NB4 (cell line): ENCODE results near the gene GPR152.

ENCODE experiments used
- DNase-seq: peaks from one replicate; pipeline ENCODE4 v3.0.0; 2010; ENCODE audit warnings: low read depth
- H3K4me3 ChIP-seq: one replicate; pipeline ENCODE4 v1.5.1; 2011; ENCODE audit warnings: mild to moderate bottlenecking, low read depth, low read length, moderate library complexity
- MYC ChIP-seq: IDR thresholded peaks from 2 replicates; pipeline ENCODE4 v1.6.1; 2011; ENCODE audit warnings: low read depth, low read length
- POLR2A ChIP-seq: IDR thresholded peaks from 2 replicates; pipeline ENCODE4 v1.6.1; 2011; ENCODE audit warnings: mild to moderate bottlenecking; ENCODE audit not compliant: insufficient read length; ENCODE audit errors: extremely low read depth
- TF ChIP-seq, protein P1 (sequence below): IDR thresholded peaks from 2 replicates; pipeline ENCODE4 v1.6.1; 2011; ENCODE audit warnings: low read depth, low read length
- TF ChIP-seq, protein P2 (sequence below): IDR thresholded peaks from one replicate; pipeline ENCODE4 v1.5.1; 2012; ENCODE audit warnings: low read depth, low read length

GPR152 gene

DNA sequence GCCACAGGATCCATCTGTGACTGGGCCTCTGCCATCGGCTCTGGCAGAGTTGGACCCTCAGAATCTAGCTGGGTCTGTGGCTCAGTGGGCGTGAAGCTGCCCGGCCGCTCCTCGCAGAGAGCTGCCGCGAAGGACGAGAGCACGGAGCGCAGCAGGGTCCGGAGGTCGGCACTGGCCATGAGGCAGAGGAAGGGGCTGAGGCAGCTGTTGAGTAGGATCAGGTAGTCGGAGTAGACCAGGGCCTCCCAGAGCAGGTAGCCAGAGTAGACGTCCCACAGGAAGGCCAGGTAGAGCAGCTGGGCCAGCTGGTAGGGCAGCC is 912 bp downstream of the GPR152 start:
- TF ChIP-seq, protein P1, sequence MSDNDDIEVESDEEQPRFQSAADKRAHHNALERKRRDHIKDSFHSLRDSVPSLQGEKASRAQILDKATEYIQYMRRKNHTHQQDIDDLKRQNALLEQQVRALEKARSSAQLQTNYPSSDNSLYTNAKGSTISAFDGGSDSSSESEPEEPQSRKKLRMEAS = no peak
- TF ChIP-seq, protein P2, sequence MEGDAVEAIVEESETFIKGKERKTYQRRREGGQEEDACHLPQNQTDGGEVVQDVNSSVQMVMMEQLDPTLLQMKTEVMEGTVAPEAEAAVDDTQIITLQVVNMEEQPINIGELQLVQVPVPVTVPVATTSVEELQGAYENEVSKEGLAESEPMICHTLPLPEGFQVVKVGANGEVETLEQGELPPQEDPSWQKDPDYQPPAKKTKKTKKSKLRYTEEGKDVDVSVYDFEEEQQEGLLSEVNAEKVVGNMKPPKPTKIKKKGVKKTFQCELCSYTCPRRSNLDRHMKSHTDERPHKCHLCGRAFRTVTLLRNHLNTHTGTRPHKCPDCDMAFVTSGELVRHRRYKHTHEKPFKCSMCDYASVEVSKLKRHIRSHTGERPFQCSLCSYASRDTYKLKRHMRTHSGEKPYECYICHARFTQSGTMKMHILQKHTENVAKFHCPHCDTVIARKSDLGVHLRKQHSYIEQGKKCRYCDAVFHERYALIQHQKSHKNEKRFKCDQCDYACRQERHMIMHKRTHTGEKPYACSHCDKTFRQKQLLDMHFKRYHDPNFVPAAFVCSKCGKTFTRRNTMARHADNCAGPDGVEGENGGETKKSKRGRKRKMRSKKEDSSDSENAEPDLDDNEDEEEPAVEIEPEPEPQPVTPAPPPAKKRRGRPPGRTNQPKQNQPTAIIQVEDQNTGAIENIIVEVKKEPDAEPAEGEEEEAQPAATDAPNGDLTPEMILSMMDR = no peak
- TF ChIP-seq MYC = no peak
- TF ChIP-seq POLR2A = no peak
- no peak for DNase-seq
- H3K4me3 ChIP-seq = no peak overlapping the region

GRCh38 chr11:67450796-67451657 is 1.5 kb downstream of the GPR152 start:
- TF ChIP-seq, protein P1 = no peak
- TF ChIP-seq POLR2A = no peak
- TF ChIP-seq, protein P2 = no peak
- TF ChIP-seq MYC = no peak
- DNase-seq = no peak
- H3K4me3 ChIP-seq = no peak overlapping the region

DNA sequence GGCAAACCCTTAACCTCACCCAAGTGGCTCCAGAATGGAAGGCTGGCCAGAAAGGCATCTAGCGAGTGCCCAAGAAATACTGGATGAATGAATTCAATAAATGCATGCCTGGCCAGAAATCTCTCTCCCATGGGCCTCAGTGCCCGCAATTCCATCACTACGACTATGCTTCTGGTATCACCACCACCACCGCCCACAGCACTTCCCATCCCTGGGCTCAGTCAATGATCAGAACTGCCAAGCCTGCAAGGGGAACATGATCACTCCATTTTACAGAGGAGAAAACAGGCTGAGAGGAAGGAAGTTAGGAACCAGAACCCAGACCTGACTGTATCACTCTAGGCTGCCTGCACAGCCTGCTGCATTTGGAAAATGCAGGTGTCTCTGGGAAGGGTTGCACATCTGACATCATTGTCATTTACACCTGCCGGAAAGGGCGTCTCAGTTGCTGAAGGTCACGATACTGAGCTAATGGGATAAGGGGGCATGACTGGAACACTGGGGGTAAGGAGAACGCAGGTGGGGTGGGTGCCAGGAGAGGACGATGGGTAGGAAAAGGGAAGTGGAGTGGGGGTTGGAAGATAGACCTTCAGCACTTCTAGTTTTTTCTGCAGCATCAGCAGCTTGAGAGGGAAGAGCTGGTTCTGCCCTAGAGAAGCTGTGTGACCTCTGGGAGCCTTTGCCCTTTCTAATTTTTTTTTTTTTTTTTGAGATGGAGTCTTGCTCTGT is 3.2 kb downstream of the GPR152 start:
- peak; percentile 51 for DNase-seq

DNA sequence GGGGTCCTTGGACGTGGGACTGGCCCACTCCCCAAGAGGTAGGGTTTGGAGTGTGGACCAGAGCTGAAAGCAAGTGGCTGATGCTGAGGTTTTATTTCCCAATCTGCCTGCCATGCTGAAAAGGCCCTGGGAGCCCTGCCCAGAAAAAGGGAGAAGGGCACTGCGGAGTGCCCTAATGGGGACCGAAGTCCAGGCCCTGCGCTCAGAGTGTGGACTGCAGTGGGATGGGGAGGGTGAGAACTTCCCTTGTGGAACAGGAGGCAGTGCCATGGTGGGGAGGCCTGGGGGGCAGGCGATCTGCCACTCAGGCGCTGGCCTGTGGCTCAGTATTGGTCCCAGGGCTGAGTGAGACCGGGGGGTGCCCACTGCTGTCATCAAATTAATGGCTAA is 4.3 kb downstream of the GPR152 start:
- TF ChIP-seq MYC (no peak), POLR2A (no peak)
- TF ChIP-seq, protein P1 = no peak
- TF ChIP-seq, protein P2 = no peak
- H3K4me3 ChIP-seq = no peak overlapping the region
- no peak for DNase-seq

More for the DNA sequence above, 3.2 kb downstream of the GPR152 start:
- H3K4me3 ChIP-seq = no peak overlapping the region
- TF ChIP-seq, protein P2 = no peak
- no peak for TF ChIP-seq POLR2A
- no peak for TF ChIP-seq MYC
- TF ChIP-seq, protein P1 = no peak

DNA sequence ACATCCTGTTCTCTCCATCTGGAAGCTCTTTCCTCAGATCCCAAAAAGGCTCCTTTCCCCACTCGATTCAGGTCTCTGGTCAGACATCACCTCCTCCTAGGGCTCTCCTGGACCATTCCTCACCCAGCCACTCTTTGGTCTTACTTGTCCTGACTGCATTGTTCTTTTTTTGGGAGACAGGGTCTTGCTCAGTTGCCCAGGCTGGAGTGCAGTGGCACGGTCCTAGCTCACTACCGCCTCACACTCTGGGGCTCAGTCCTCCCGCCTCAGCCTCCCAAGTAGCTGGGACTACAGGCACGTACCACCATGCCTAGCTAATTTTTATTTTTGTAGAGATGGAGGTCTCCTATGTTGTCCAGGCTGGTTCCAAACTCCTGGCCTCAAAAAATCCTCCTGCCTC is 7.0 kb downstream of the GPR152 start:
- no peak for DNase-seq
- TF ChIP-seq, protein P1 = no peak
- peak; percentile 3 for TF ChIP-seq POLR2A
- H3K4me3 ChIP-seq = no peak overlapping the region
